ENCODE results near the gene PHAF1. TPM values are rescaled to one million over a fixed set of nuclear protein-coding genes. Genes with fewer than 3 reads are reported as not detected.

PHAF1 gene
- total and polyA plus RNA-seq, 2 donors (not counting 1 experiment from before 2014, with no cell fraction given) = 18.3 to 21.5 TPM

GRCh38 chr16:67088551-67088950 is 21.2 kb upstream of the PHAF1 start:
- H3K79me2 ChIP-seq (ENCODE audit: control insufficient read depth, insufficient read depth, low read length) = peaks cover 5% of the 10 kb centered on the region
- no peak overlapping the region for H3K9ac ChIP-seq (ENCODE audit: insufficient read depth, low read length)

GRCh38 chr16:67089101-67089500 is 20.6 kb upstream of the PHAF1 start:
- Histone ChIP-seq H2AFZ (ENCODE audit: low read length) (no peak overlapping the region), H3K36me3 (ENCODE audit: control insufficient read depth, insufficient read depth, low read length) (no peaks in the 10 kb centered on the region), H3K27ac (ENCODE audit: insufficient read depth, low read length) (no peak overlapping the region), H3K27me3 (ENCODE audit: control insufficient read depth, insufficient read depth, low read length) (no peaks in the 10 kb centered on the region), H3K9ac (ENCODE audit: insufficient read depth, low read length) (no peak overlapping the region), H3K4me3 (replicated peaks in 1 of 4; ENCODE audit: control extremely low read depth in 1 of 4, insufficient read depth in 1 of 4, low read depth in 3 of 4, low read length in 4 of 4) (no peak overlapping the region), H4K20me1 (ENCODE audit: control insufficient read depth, extremely low read depth, insufficient read depth, low read length) (no peaks in the 10 kb centered on the region), H3K4me1 (ENCODE audit: control insufficient read depth, extremely low read depth, insufficient read depth, low read length) (no peaks in the 10 kb centered on the region), H3K9me3 (ENCODE audit: control insufficient read depth, insufficient read depth, low read depth, low read length) (no peaks in the 10 kb centered on the region), H3K4me2 (ENCODE audit: extremely low read depth, insufficient read depth, low read length) (no peak overlapping the region), H3K79me2 (ENCODE audit: control insufficient read depth, insufficient read depth, low read length) (peaks cover 5% of the 10 kb centered on the region)
- DNase-seq (ENCODE audit: low read depth in 2 of 2) = no peak
- no peak for TF ChIP-seq EZH2 (IDR thresholded peaks at IDR 0.05; ENCODE audit: low read length, missing control alignments)
- TF ChIP-seq CTCF (conservative IDR thresholded peaks at IDR 0.05 in 1 of 2, IDR thresholded peaks at IDR 0.05 in 1 of 2; ENCODE audit: low read depth in 1 of 2, low read length in 2 of 2) = no peak

More at GRCh38 chr16:67088551-67088950, 21.2 kb upstream of the PHAF1 start:
- Histone ChIP-seq H3K9me3 (ENCODE audit: control insufficient read depth, insufficient read depth, low read depth, low read length) (no peaks in the 10 kb centered on the region), H4K20me1 (ENCODE audit: control insufficient read depth, extremely low read depth, insufficient read depth, low read length) (no peaks in the 10 kb centered on the region), H3K4me3 (replicated peaks in 1 of 4; ENCODE audit: control extremely low read depth in 1 of 4, insufficient read depth in 1 of 4, low read depth in 3 of 4, low read length in 4 of 4) (no peak overlapping the region), H3K4me2 (ENCODE audit: extremely low read depth, insufficient read depth, low read length) (no peak overlapping the region), H2AFZ (ENCODE audit: low read length) (no peak overlapping the region), H3K27me3 (ENCODE audit: control insufficient read depth, insufficient read depth, low read length) (no peaks in the 10 kb centered on the region), H3K27ac (ENCODE audit: insufficient read depth, low read length) (no peak overlapping the region), H3K36me3 (ENCODE audit: control insufficient read depth, insufficient read depth, low read length) (no peaks in the 10 kb centered on the region), H3K4me1 (ENCODE audit: control insufficient read depth, extremely low read depth, insufficient read depth, low read length) (no peaks in the 10 kb centered on the region)
- DNase-seq (ENCODE audit: low read depth in 2 of 2) = no peak
- TF ChIP-seq EZH2 (IDR thresholded peaks at IDR 0.05; ENCODE audit: low read length, missing control alignments) = no peak
- TF ChIP-seq CTCF (conservative IDR thresholded peaks at IDR 0.05 in 1 of 2, IDR thresholded peaks at IDR 0.05 in 1 of 2; ENCODE audit: low read depth in 1 of 2, low read length in 2 of 2) = no peak

DNA sequence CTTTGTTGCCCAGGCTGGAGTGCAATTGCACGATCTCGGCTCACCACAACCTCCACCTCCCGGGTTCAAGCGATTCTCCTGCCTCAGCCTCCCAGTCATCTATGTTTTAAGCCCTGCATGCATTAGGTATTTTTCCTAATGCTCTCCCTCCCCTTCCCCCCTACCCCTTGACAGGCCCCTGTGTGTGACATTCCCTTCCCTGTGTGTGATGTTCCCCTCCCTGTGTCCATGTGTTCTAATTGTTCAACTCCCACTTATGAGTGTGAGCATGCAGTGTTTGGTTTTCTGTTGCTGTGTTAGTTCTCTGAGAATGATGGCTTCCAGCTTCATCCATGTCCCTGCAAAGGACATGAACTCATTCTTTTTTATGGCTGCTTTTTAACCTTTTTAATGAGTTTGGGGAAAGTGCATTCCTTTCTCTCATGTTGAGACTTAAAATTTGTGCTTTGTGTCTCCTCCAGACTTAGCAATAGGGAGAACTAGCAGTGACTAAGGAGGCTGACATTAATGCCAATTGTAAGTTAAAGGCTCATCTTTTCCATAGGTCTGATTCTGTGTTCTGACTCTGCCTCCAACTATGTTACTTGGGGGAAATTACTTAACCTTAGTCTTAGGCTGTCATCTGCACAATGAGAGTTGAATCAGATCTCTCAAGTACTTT is 17.7 kb upstream of the PHAF1 start:
- Histone ChIP-seq H3K79me2 (ENCODE audit: control insufficient read depth, insufficient read depth, low read length) (peaks cover 5% of the 10 kb centered on the region), H4K20me1 (ENCODE audit: control insufficient read depth, extremely low read depth, insufficient read depth, low read length) (no peaks in the 10 kb centered on the region), H3K27ac (ENCODE audit: insufficient read depth, low read length) (no peak overlapping the region), H3K4me3 (replicated peaks in 1 of 4; ENCODE audit: control extremely low read depth in 1 of 4, insufficient read depth in 1 of 4, low read depth in 3 of 4, low read length in 4 of 4) (no peak overlapping the region), H3K9ac (ENCODE audit: insufficient read depth, low read length) (no peak overlapping the region), H3K27me3 (ENCODE audit: control insufficient read depth, insufficient read depth, low read length) (no peaks in the 10 kb centered on the region), H3K4me2 (ENCODE audit: extremely low read depth, insufficient read depth, low read length) (no peak overlapping the region), H3K36me3 (ENCODE audit: control insufficient read depth, insufficient read depth, low read length) (no peaks in the 10 kb centered on the region), H2AFZ (ENCODE audit: low read length) (no peak overlapping the region), H3K4me1 (ENCODE audit: control insufficient read depth, extremely low read depth, insufficient read depth, low read length) (no peaks in the 10 kb centered on the region), H3K9me3 (ENCODE audit: control insufficient read depth, insufficient read depth, low read depth, low read length) (no peaks in the 10 kb centered on the region)
- TF ChIP-seq CTCF (conservative IDR thresholded peaks at IDR 0.05 in 1 of 2, IDR thresholded peaks at IDR 0.05 in 1 of 2; ENCODE audit: low read depth in 1 of 2, low read length in 2 of 2) (no peak), EZH2 (IDR thresholded peaks at IDR 0.05; ENCODE audit: low read length, missing control alignments) (no peak)
- peak in 1 of 2 donors; percentile 82 for DNase-seq (ENCODE audit: low read depth in 2 of 2)
